IMR-90 (cell line): ENCODE results near the gene TACR2.

Source experiments
- BHLHE40 ChIP-seq: fragments of 150-350 bp; IDR thresholded peaks from 2 replicates; pipeline ENCODE4 v1.6.1; 2016; ENCODE audit warnings: mild to moderate bottlenecking, low read depth, low read length
- CHD1 ChIP-seq: IDR thresholded peaks from 2 replicates; pipeline ENCODE4 v1.6.1; 2012; ENCODE audit warnings: low read depth, low read length, improper control_type of control experiment
- MAFK ChIP-seq: IDR thresholded peaks from 2 replicates; pipeline ENCODE4 v1.6.1; 2012; ENCODE audit warnings: low read depth, low read length, improper control_type of control experiment
- MXI1 ChIP-seq: IDR thresholded peaks from 2 replicates; pipeline ENCODE4 v1.6.1; 2012; ENCODE audit warnings: low read depth, mild to moderate bottlenecking, low read length, moderate library complexity, borderline replicate concordance
- POLR2A ChIP-seq: IDR thresholded peaks from 2 replicates; pipeline ENCODE4 v1.6.1; 2012; ENCODE audit warnings: mild to moderate bottlenecking, low read depth, low read length
- RCOR1 ChIP-seq: IDR thresholded peaks from 2 replicates; pipeline ENCODE4 v1.6.1; 2012; ENCODE audit warnings: mild to moderate bottlenecking, low read length, improper control_type of control experiment; ENCODE audit not compliant: insufficient replicate concordance
- SMC3 ChIP-seq: fragments of 150-350 bp; IDR thresholded peaks from 2 replicates; pipeline ENCODE4 v1.6.1; 2016; ENCODE audit warnings: low read depth, mild to moderate bottlenecking, antibody characterized with exemption, low read length, moderate library complexity
- TF ChIP-seq, protein P1 (sequence below): conservative IDR thresholded peaks from 2 replicates; pipeline ENCODE4 v1.5.1; 2012; ENCODE audit warnings: mild to moderate bottlenecking, low read depth, low read length, improper control_type of control experiment

- no peak for TF ChIP-seq POLR2A
- TF ChIP-seq SMC3 = no peak
- TF ChIP-seq CHD1 = no peak
- no peak for TF ChIP-seq RCOR1
- TF ChIP-seq, protein P1, sequence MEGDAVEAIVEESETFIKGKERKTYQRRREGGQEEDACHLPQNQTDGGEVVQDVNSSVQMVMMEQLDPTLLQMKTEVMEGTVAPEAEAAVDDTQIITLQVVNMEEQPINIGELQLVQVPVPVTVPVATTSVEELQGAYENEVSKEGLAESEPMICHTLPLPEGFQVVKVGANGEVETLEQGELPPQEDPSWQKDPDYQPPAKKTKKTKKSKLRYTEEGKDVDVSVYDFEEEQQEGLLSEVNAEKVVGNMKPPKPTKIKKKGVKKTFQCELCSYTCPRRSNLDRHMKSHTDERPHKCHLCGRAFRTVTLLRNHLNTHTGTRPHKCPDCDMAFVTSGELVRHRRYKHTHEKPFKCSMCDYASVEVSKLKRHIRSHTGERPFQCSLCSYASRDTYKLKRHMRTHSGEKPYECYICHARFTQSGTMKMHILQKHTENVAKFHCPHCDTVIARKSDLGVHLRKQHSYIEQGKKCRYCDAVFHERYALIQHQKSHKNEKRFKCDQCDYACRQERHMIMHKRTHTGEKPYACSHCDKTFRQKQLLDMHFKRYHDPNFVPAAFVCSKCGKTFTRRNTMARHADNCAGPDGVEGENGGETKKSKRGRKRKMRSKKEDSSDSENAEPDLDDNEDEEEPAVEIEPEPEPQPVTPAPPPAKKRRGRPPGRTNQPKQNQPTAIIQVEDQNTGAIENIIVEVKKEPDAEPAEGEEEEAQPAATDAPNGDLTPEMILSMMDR = no peak
- no peak for TF ChIP-seq BHLHE40
- no peak for TF ChIP-seq MXI1
- no peak for TF ChIP-seq MAFK
These were observed 767 bp downstream of the TACR2 start for GRCh38 chr10:69415951-69416350.
